Smooth muscle cell (in vitro differentiated cells): ENCODE measurements around the gene LIPN. TPM values are rescaled to one million over a fixed set of nuclear protein-coding genes. Genes with fewer than 3 reads are reported as not detected.

Experiments used
- DNase-seq: peaks from one replicate; lab custom pipeline; 2025; ENCODE audit not compliant: unreplicated experiment; lab: John Stamatoyannopoulos, UW
- H2AFZ ChIP-seq: fragments of 200-600 bp; sonication (generic); 2 replicates; pipeline ENCODE4 v1.6.0; 2016; ENCODE audit warnings: antibody characterized with exemption, low read depth, mild to moderate bottlenecking
- H3F3A ChIP-seq: fragments of 200-600 bp; sonication (generic); 2 replicates; pipeline ENCODE4 v1.6.0; 2017; ENCODE audit warnings: antibody characterized with exemption, low read depth
- H3K27ac ChIP-seq: fragments of 200-600 bp; sonication (generic); 2 replicates; pipeline ENCODE4 v1.5.1; 2016; ENCODE audit warnings: low read depth, mild to moderate bottlenecking
- H3K27me3 ChIP-seq: fragments of 200-600 bp; sonication (generic); 2 replicates; pipeline ENCODE4 v1.6.1; 2016; ENCODE audit warnings: low read depth, mild to moderate bottlenecking
- H3K36me3 ChIP-seq: fragments of 200-600 bp; sonication (generic); 2 replicates; pipeline ENCODE4 v1.5.1; 2016; ENCODE audit warnings: low read depth
- H3K4me1 ChIP-seq: fragments of 200-600 bp; sonication (generic); 2 replicates; pipeline ENCODE4 v1.5.1; 2016; ENCODE audit warnings: low read depth
- H3K4me2 ChIP-seq: fragments of 200-600 bp; sonication (generic); 2 replicates; pipeline ENCODE4 v1.6.0; 2016; ENCODE audit warnings: mild to moderate bottlenecking
- H3K4me3 ChIP-seq: fragments of 200-600 bp; sonication (generic); 2 replicates; pipeline ENCODE4 v1.5.1; 2016; ENCODE audit warnings: mild to moderate bottlenecking
- H3K79me2 ChIP-seq: fragments of 200-600 bp; sonication (generic); 2 replicates; pipeline ENCODE4 v1.6.0; 2016; ENCODE audit warnings: low read depth, mild to moderate bottlenecking
- H3K9ac ChIP-seq: fragments of 200-600 bp; sonication (generic); 2 replicates; pipeline ENCODE4 v1.6.0; 2016; ENCODE audit warnings: low read depth
- H3K9me3 ChIP-seq: fragments of 200-600 bp; sonication (generic); replicated peaks from 2 replicates; pipeline ENCODE4 v1.5.1; 2016; ENCODE audit warnings: low read depth
- H4K20me1 ChIP-seq: fragments of 200-600 bp; sonication (generic); 2 replicates; pipeline ENCODE4 v1.6.0; 2016; ENCODE audit warnings: low read depth
- WGBS: methylation state at CpG from one replicate; pipeline ENCODE4 v1.1.7; 2016; ENCODE audit warnings: low lambda C conversion rate; 5-methylcytosine and 5-hydroxymethylcytosine counted together
- polyA plus RNA-seq: library from polyadenylated mRNA; unstranded; fragments of >200 nt; fragmentation: Nextera tagmentation; extraction: Ambion mirVana; gene quantifications from 2 replicates; pipeline ENCODE4 v1.2.1, GENCODE V29; 2016
- total RNA-seq: library from RNA; depleted of rRNA; stranded (reverse); fragments of >200 nt; gene quantifications from 2 replicates; pipeline ENCODE4 v1.2.3, GENCODE V29; 2014
- TF ChIP-seq, protein P1 (sequence below): fragments of 200-600 bp; sonication (generic); IDR thresholded peaks from 2 replicates; pipeline ENCODE4 v1.5.1; 2017; ENCODE audit warnings: borderline replicate concordance, mild to moderate bottlenecking, antibody characterized with exemption; ENCODE audit not compliant: insufficient read depth, poor library complexity, severe bottlenecking

Gene LIPN
- total and polyA plus RNA-seq, 2 experiments from 2014 or later = 0.40 TPM; not detected in 1

DNA sequence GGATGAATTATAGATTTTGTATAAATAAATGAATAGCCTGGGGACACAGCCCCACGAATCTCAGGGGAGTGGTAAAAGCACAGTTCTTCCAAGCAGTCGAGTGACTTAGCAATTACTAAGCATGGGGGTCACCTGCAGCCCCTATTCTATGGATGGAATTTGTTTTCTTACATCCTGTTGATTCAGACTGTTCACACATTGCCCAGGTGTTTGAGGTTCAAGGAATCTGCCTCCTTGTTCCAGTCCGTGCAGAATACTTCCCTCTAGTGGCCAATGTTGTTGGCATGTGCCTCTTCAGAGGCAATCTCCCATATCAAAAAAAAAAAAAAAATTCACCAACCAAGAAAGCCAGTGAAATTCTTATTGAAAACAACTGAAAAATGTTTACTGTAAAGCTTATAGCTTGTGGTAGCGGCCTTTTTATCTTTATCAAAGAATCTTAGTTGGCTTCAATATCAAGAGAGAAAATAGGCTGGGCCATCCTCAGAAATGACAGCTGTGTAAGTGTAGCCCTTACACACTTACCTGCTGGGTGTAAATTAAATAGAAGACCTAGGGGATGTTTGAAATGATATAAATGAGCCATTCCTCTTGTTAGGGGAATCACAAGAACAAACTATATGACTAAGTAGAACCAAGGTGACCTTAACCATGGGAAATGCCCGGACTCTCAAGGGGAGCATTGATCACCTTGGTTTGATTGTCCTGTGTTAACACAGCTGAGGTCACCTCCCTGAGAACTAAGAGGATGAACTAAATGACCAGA, 50.6 kb downstream of the LIPN start:
- TF ChIP-seq, protein P1, sequence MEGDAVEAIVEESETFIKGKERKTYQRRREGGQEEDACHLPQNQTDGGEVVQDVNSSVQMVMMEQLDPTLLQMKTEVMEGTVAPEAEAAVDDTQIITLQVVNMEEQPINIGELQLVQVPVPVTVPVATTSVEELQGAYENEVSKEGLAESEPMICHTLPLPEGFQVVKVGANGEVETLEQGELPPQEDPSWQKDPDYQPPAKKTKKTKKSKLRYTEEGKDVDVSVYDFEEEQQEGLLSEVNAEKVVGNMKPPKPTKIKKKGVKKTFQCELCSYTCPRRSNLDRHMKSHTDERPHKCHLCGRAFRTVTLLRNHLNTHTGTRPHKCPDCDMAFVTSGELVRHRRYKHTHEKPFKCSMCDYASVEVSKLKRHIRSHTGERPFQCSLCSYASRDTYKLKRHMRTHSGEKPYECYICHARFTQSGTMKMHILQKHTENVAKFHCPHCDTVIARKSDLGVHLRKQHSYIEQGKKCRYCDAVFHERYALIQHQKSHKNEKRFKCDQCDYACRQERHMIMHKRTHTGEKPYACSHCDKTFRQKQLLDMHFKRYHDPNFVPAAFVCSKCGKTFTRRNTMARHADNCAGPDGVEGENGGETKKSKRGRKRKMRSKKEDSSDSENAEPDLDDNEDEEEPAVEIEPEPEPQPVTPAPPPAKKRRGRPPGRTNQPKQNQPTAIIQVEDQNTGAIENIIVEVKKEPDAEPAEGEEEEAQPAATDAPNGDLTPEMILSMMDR = peak; percentile 67
- H3K9me3 ChIP-seq = no peaks in the 10 kb centered on the region
- WGBS = 30% methylated on average over 5 of the region's 5 CpGs
- H3K4me1 ChIP-seq = no peaks in the 10 kb centered on the region
- no peaks in the 10 kb centered on the region for H4K20me1 ChIP-seq
- H3K4me2 ChIP-seq = no peak overlapping the region
- H3K79me2 ChIP-seq = no peaks in the 10 kb centered on the region
- H2AFZ ChIP-seq = no peak overlapping the region
- no peak for DNase-seq
- H3K36me3 ChIP-seq = no peaks in the 10 kb centered on the region
- peaks cover 14% of the 10 kb centered on the region for H3K27me3 ChIP-seq
- no peak overlapping the region for H3K4me3 ChIP-seq
- H3F3A ChIP-seq = no peaks in the 10 kb centered on the region
- H3K9ac ChIP-seq = no peak overlapping the region
- no peak overlapping the region for H3K27ac ChIP-seq

DNA sequence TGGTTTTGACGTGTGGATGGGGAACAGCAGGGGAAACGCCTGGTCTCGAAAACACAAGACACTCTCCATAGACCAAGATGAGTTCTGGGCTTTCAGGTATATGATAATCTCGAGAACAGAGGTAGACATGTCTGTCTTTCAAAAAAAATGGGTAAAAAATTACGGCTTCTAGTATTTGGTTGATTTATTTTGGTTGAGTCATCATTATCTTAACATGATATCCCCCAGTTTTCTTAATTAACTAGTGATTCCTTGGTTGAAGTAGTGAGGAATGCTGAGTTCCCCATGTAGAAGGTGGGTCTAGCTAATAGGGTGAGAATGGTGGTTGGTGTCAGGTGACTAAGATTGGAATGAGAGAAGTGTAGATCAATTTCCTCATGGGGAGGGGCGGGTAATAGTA, 53.4 kb downstream of the LIPN start:
- Histone ChIP-seq H3F3A (no peaks in the 10 kb centered on the region), H2AFZ (no peak overlapping the region), H3K36me3 (no peaks in the 10 kb centered on the region), H3K4me1 (no peaks in the 10 kb centered on the region), H3K9me3 (no peaks in the 10 kb centered on the region), H4K20me1 (no peaks in the 10 kb centered on the region), H3K9ac (no peak overlapping the region), H3K4me3 (no peak overlapping the region), H3K79me2 (no peaks in the 10 kb centered on the region), H3K27me3 (peaks cover 34% of the 10 kb centered on the region), H3K4me2 (no peak overlapping the region), H3K27ac (no peak overlapping the region)
- TF ChIP-seq, protein P1 = no peak
- DNase-seq = no peak
- WGBS = 84% methylated on average over 6 of the region's 6 CpGs

DNA sequence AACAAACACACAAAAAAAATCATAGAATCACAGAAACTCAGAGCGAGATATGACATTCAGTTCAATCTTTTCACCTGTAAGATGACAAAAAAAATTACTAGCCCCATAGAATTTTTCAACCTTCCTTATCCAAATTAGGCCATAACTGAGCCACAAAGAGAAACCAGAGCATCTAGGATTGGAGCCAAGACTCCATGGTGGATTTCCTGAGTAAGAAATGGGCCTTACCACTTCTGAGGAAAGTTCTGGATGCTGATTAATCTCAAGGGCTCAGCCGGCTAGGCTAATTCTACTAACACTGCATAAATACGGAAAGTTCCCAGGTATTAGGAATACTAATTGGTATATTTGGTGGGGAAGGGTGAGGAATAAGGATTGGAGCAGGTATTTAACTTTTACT, 59.5 kb downstream of the LIPN start:
- no peak overlapping the region for H2AFZ ChIP-seq
- TF ChIP-seq, protein P1 = no peak
- no peaks in the 10 kb centered on the region for H3K79me2 ChIP-seq
- no peak overlapping the region for H3K9ac ChIP-seq
- no peak overlapping the region for H3K27ac ChIP-seq
- H3K36me3 ChIP-seq = no peaks in the 10 kb centered on the region
- no peaks in the 10 kb centered on the region for H3K4me1 ChIP-seq
- 65% methylated on average over 3 of the region's 3 CpGs for WGBS
- H4K20me1 ChIP-seq = no peaks in the 10 kb centered on the region
- no peak for DNase-seq
- no peak overlapping the region for H3K4me3 ChIP-seq
- no peaks in the 10 kb centered on the region for H3F3A ChIP-seq
- H3K9me3 ChIP-seq = no peaks in the 10 kb centered on the region
- peaks cover 20% of the 10 kb centered on the region for H3K27me3 ChIP-seq
- H3K4me2 ChIP-seq = no peak overlapping the region
